Measurements from ENCODE around the gene TLR3.

TLR3 gene

GRCh38 chr4:186079694-186080093, 10.7 kb downstream of the TLR3 start:
- Histone ChIP-seq H3K4me3 (ENCODE audit: low read depth in 1 of 2, low read length in 2 of 2) (no peak overlapping the region), H3K4me2 (ENCODE audit: insufficient read depth, low read length) (no peak overlapping the region), H3K36me3 (ENCODE audit: insufficient read depth, low read length) (no peaks in the 10 kb centered on the region), H2AFZ (ENCODE audit: low read depth, low read length) (no peak overlapping the region), H4K20me1 (ENCODE audit: insufficient read depth, low read length) (no peaks in the 10 kb centered on the region), H3K79me2 (ENCODE audit: insufficient read depth, low read length) (no peaks in the 10 kb centered on the region), H3K27me3 (ENCODE audit: insufficient read depth, low read length, poor library complexity) (no peaks in the 10 kb centered on the region), H3K9me3 (ENCODE audit: insufficient read depth, low read length, severe bottlenecking) (no peaks in the 10 kb centered on the region), H3K4me1 (ENCODE audit: insufficient read depth, low read length) (no peaks in the 10 kb centered on the region), H3K9ac (ENCODE audit: low read depth, low read length) (no peak overlapping the region), H3K27ac (ENCODE audit: low read length) (no peak overlapping the region)
- TF ChIP-seq EZH2 (IDR thresholded peaks at IDR 0.05; ENCODE audit: borderline replicate concordance, low read depth, low read length, severe bottlenecking) (no peak), CTCF (IDR thresholded peaks at IDR 0.05; ENCODE audit: borderline replicate concordance, extremely low read depth, low read length, poor library complexity, severe bottlenecking) (no peak)
- no peak for DNase-seq
- no peak for ATAC-seq (ENCODE audit: insufficient read depth, low read depth)

GRCh38 chr4:186081202-186081807, 12.3 kb downstream of the TLR3 start:
- DNase-seq (no peak), ATAC-seq (ENCODE audit: insufficient read depth, low read depth) (no peak)
- Histone ChIP-seq H3K9ac (ENCODE audit: low read depth, low read length) (no peak overlapping the region), H3K27ac (ENCODE audit: low read length) (no peak overlapping the region), H3K27me3 (ENCODE audit: insufficient read depth, low read length, poor library complexity) (no peaks in the 10 kb centered on the region), H3K9me3 (ENCODE audit: insufficient read depth, low read length, severe bottlenecking) (no peaks in the 10 kb centered on the region), H3K4me2 (ENCODE audit: insufficient read depth, low read length) (no peak overlapping the region), H3K79me2 (ENCODE audit: insufficient read depth, low read length) (no peaks in the 10 kb centered on the region), H2AFZ (ENCODE audit: low read depth, low read length) (no peak overlapping the region), H3K4me1 (ENCODE audit: insufficient read depth, low read length) (no peaks in the 10 kb centered on the region), H3K36me3 (ENCODE audit: insufficient read depth, low read length) (no peaks in the 10 kb centered on the region), H4K20me1 (ENCODE audit: insufficient read depth, low read length) (no peaks in the 10 kb centered on the region), H3K4me3 (ENCODE audit: low read depth in 1 of 2, low read length in 2 of 2) (no peak overlapping the region)
- TF ChIP-seq CTCF (IDR thresholded peaks at IDR 0.05; ENCODE audit: borderline replicate concordance, extremely low read depth, low read length, poor library complexity, severe bottlenecking): no peak
- no peak for TF ChIP-seq EZH2 (IDR thresholded peaks at IDR 0.05; ENCODE audit: borderline replicate concordance, low read depth, low read length, severe bottlenecking)

- TF ChIP-seq CTCF (IDR thresholded peaks at IDR 0.05; ENCODE audit: borderline replicate concordance, extremely low read depth, low read length, poor library complexity, severe bottlenecking) (no peak), EZH2 (IDR thresholded peaks at IDR 0.05; ENCODE audit: borderline replicate concordance, low read depth, low read length, severe bottlenecking) (no peak)
- H3K9ac ChIP-seq (ENCODE audit: low read depth, low read length): no peak overlapping the region
- DNase-seq: no peak
Measured at GRCh38 chr4:186082221-186082620, 13.3 kb downstream of the TLR3 start.

More at GRCh38 chr4:186082221-186082620, 13.3 kb downstream of the TLR3 start:
- no peaks in the 10 kb centered on the region for H3K9me3 ChIP-seq (ENCODE audit: insufficient read depth, low read length, severe bottlenecking)
- no peaks in the 10 kb centered on the region for H3K36me3 ChIP-seq (ENCODE audit: insufficient read depth, low read length)
- no peak overlapping the region for H3K4me2 ChIP-seq (ENCODE audit: insufficient read depth, low read length)
- H2AFZ ChIP-seq (ENCODE audit: low read depth, low read length): no peak overlapping the region
- ATAC-seq (ENCODE audit: insufficient read depth, low read depth): no peak
- no peak overlapping the region for H3K4me3 ChIP-seq (ENCODE audit: low read depth in 1 of 2, low read length in 2 of 2)
- no peaks in the 10 kb centered on the region for H3K4me1 ChIP-seq (ENCODE audit: insufficient read depth, low read length)
- H3K27ac ChIP-seq (ENCODE audit: low read length): no peak overlapping the region
- H4K20me1 ChIP-seq (ENCODE audit: insufficient read depth, low read length): no peaks in the 10 kb centered on the region
- H3K27me3 ChIP-seq (ENCODE audit: insufficient read depth, low read length, poor library complexity): no peaks in the 10 kb centered on the region
- H3K79me2 ChIP-seq (ENCODE audit: insufficient read depth, low read length): no peaks in the 10 kb centered on the region

Measured in DND-41 (cell line).